Activated CD8-positive, alpha-beta memory T cell treated with anti-CD3 and anti-CD28 coated beads, Interleukin-2, amount 50 U/mL, for 24 hours (primary cell): ENCODE data around the gene IMMP2L.

ENCODE experiments used
- DNase-seq: peaks from one replicate; pipeline ENCODE4 v3.0.0-alpha.2; 2020; ENCODE audit errors: extremely low read depth

The IMMP2L gene

DNA sequence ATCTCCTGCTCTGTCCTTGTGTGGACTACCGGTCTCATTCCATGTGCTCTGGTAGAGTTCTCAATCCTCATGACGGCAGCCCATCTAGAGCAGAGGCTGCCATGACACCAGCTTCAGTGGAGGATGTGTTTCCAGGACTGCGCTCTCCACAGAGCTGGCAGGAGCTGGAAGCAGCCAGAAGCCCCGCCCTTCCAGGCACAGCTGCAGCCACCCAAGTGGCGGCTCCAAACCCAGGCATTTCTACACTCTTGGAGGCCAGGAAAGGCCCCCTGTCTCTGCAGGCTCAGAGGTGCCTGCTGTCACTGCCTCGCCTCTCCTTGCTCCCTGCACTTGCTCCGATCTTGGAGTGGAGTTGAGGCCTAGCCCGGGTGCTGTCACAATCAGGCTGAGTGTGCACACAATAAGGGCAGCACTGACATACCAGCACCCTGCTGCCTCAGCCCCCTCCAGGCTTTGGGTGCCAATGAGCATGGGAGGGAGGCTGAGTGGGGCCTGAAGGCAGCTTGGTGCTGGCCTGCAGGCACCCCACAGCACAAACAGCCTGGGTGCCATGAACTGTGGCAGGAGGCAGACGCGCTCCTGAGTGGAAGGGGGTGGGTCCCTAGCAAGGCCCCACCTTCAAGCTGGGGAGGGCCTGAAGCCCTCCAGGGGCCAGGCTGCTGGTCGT, 349.3 kb downstream of the IMMP2L start:
- DNase-seq: no peak

DNA sequence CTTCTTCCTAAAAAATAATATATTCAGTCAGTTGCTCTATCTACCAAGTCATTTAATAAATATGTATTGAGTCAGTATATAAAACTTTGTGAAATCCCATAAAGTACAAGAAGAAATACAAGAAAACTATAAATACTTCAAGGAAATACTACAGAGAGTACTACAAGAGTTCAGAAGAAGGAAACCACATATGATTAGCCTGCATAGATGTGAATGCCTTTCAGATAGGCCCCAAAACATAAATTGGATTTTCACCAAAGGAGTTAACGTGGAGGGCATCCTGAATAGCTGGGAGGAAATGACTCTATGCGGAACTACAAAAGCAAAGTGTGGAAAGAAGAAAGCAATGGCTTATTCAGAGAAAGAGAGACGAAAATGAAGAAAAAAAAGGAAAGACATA, 351.3 kb downstream of the IMMP2L start:
- no peak for DNase-seq

DNA sequence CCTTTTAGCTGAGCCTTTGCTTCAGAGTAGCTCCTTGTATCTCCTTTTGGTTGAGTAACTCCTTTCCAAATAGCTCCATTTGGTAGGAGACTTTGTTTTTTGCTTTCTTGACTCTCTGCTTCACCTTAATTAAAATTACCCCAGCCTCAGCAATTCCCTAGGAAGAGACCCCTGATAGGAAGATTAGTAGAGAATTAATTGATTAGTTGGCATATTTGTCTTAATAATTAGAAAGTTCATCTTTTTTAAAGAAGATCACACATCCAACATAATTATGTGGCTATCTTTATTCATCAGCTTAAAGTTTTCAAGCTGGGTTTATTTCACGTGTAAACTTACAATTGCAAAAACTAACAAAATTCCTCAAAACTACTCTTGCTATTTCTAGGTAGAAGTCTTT, 352.2 kb downstream of the IMMP2L start:
- no peak for DNase-seq

DNA sequence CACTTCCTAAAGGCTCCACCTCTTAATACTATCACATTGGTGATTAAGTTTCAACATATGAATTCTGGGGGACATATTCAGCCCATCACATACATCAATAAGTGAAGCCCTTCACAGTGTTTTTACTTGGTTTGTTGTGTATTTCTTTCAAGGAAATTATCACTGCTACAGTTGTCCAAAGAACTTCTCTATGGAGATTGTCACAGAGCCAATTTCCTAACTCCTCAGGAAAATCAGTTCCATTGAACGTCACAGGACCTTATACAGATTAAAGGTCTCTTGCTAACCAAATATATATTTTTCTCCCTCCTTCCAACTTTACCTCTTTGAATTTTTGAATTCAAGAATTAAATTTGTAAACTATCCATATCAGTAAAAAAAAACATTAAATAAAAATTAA, 357.0 kb downstream of the IMMP2L start:
- no peak for DNase-seq

DNA sequence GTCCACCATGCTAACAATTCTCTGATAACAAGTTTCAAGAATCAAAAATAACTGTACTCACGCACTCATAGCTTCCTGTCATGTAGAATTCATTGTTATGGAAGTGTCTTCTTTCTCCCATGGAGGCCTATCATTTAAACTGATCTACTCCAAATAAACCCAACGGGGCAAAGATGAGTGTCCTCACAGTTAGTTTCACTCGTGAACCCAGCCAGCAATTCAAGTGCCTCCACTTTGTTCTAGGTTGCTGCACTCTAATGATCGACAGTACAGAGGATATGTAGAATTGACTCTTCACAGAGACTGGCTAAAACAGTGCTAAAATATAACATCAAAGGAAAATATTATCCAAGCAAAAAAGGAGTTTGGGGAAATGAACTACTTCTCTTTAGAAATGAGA, 360.0 kb downstream of the IMMP2L start:
- no peak for DNase-seq

DNA sequence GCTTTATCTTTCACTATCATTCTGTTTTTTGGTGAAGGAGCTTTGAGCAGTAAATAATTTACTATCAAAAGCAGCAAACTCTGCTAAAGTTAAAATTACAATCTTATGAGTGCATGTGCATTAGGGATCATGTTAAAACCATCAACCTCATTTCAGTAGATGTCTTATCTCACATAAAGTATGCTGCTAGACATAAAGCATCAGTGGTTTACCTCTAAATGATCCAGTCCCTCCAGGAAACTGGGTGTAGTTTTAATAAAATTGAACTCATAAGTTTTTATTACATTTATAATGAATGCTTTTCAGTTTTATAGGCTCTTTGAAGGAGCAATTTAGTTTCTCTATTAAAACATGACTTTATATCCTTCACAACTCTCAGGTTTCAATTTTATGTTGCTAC, 362.6 kb downstream of the IMMP2L start:
- no peak for DNase-seq

DNA sequence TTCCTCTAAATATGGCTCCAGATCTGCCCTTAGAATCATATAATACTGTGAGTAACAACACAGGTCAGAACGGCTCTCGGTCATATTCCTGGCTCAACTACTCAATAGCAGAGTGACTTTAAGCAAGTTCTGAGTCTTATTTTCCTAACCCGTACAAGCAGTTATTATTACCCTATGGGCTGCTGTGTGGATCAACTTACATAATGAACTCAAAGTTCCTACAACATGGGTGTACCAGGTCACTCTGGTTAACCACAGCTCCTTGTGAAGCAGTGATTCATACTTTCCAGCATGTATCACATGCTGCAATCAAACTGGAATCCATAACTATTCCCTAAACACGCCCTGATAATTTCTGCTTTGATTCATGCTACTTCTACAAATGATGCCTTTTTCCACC, 364.0 kb downstream of the IMMP2L start:
- no peak for DNase-seq

DNA sequence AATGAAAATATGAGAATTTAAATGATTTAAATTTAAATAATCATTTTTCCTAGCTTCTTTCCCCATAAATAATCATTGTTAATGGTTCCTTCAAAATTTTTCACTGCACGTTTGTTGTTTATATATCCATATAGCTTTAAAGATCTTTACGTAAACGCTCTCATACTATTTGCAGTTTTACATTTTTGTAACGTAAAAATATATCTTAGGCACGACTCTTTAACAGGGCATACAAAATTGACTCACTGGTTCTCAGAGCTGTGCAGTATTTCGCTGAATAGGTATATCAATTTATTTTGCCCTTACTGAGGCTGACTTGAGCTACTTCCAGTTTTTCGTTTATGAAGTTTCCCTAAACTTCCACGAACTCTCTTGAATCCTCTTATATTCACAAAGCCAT, 365.6 kb downstream of the IMMP2L start:
- DNase-seq: no peak

DNA sequence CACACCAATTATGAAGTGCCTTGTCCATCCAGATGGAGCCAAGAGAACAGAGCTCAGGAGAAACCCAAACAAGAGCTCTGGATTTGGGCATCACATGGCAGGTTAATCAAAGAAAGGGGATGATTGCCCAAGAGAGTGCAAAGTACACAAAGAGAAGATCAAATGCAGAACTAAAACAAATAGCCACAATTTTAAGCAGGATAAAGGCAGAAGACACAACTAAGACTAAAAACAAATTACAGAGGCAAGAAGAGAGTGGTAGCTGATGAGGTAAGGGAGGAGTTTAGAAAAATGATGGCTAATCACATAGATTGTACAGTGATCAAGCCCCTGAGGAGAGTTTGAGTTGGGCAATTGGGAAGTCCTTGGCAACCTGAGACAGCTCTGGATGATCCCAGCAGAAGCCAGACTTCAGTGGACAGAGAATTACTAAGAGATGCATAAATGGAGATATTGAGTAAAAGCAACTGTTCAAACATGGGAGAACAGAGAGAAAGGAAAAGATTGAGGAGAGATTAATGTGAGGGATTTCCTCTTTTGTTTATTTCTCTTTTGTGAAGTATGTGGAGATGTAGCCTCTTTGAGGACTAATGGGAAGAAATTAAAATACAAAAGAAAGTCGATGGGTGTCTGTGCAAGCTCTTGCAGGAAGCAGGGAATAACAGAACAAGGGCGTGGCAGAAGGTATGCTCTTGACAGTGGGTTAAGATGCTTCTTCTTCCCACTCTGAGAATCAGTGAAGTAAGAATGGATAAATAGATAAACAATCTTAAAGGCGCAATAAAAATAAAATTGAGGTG, 369.5 kb downstream of the IMMP2L start:
- no peak for DNase-seq

DNA sequence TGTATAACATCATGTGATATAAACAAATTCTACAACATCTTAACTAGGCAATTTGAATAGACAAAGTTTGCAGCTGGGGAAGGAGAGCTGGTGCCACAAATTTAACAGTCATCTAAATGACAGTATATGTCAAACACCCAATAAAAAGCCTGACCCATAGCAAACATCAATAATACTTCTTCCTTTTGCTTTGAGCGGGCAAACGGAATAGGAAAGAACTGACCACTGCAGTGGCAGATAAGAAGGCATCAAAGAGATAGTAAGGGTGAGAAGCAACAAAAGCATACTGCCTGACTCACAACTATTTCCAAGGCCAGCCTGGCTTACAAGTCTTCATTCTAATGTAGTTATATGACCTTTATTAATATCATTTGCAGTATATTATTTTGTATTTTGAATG, 371.5 kb downstream of the IMMP2L start:
- no peak for DNase-seq

DNA sequence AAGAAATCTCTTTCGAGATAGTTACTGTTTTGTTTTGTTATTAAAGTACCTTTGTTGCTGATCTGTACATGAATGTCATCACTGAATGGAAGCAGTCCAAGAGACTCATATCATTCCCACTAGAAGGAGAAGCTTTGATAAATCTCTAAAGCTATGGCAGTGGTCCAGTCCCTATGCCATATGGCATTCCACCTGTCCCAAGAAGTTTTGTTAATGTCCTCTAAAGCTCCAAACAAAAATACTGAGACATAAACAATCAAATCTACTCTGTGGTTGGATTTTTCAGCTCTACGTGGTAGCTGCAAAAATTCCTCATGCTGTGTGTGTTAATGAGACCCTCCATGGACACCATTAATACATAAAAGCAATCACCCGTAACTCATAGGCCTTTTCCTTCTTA, 377.3 kb downstream of the IMMP2L start:
- no peak for DNase-seq

DNA sequence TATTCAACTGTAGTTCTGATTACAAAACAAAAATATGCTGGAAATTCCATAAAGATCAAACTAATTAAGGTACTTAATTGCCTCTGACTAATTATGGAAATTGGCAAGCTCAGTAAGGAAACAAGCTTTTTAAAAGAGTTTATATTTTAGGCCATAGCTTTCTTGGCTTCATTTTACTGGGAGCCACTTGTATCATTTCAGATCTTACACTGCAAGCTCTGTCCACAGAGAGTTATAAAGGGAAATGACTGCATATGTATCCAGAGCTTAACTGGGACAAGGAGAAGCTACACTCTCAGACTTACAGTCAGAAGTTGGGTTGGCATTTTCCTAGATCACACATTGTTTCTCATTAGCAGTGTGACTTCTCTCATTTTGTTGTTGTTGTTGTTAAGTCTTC, 379.0 kb downstream of the IMMP2L start:
- no peak for DNase-seq

DNA sequence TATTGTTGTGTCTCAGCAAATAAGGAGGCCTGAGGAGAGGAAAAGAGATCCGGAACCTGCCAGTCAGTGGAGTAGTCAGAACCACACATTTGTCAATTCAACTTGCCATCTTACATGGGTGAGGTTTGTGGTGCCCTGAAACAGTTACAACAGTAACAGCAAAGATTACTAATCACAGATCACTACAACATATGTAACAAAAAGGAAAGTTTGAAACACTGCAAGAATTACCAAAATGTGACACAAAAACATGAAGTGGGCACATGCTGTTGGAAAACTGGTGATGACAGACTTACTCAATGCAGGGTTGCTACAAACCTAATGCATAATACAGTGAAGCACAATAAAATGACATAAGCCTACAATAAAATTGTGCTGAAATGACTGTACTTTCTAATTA, 382.0 kb downstream of the IMMP2L start:
- no peak for DNase-seq

DNA sequence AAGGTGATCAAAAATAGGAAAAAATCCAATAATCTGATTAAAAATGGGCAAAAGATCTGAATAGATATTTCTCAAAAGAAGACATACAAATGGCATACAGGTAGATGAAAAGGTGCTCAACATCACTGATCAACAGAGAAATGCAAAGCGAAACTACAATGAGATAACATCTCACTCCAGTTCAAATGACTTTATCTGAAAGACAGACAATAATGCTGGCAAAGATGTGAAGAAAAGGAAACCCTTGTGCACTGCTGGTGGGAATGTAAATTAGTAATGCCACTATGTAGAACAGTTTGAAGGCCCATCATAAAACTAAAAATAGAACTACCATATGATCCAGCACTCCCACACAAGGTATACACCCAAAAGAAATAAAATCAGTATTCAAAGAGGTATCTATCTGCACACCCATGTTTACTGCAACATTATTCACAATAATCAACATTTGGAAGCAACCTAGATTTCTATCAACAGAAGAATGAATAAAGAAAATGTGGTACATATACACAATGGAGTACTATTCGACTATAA, 386.3 kb downstream of the IMMP2L start:
- DNase-seq: no peak

DNA sequence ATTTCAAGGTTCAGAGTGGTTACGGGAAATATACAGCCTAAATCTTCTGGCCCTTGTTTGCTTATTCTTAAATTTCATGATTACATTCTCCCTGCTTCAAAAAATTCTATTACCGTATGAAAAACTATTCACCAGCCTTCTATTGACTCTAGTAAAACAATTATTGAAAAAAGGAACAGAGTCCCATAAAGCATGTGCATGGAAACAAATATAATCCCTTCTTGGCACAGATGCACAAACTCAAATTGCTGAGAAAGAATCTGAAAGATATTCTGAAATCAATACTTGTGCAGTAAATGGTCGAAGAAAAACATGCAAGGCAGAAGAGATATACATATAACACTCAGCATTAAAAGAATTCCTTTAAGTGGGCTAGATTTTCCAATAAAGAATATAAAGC, 387.8 kb downstream of the IMMP2L start:
- DNase-seq: no peak

DNA sequence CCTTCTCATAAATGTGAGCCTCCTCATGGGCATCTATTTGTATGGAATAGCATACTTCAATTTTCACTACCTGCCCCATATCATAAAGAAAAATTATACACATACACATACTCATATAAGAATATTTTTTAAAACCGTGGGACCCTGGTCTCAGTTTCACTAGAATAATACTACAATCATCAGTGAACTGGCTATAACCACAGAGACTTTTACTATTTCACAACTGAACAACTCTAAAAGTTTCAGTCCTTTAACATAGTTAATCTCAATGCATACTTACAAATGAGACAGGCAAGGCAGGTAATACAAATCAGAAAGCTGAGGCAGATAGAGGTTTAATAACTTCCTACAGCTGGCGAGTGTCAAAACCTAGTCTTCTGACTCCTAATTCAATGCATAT, 388.3 kb downstream of the IMMP2L start:
- no peak for DNase-seq

DNA sequence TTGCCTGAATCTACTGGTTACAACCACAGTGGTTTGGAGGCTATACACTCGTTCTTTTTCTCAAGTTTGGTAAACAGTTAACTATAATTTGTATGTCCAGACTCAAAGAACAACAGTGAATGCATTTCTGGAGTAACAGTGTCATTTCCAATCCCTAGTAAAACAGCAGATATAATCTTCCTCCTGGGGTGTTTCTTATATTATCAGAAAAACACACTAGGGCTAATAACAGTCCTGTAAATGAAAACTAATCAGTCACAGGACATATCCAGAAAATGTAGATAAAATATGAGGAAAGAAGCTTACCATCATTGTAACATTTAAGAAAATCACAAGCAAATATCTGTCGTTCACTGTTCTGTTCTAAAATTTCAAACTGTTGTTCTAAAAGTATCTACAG, 388.8 kb downstream of the IMMP2L start:
- no peak for DNase-seq

DNA sequence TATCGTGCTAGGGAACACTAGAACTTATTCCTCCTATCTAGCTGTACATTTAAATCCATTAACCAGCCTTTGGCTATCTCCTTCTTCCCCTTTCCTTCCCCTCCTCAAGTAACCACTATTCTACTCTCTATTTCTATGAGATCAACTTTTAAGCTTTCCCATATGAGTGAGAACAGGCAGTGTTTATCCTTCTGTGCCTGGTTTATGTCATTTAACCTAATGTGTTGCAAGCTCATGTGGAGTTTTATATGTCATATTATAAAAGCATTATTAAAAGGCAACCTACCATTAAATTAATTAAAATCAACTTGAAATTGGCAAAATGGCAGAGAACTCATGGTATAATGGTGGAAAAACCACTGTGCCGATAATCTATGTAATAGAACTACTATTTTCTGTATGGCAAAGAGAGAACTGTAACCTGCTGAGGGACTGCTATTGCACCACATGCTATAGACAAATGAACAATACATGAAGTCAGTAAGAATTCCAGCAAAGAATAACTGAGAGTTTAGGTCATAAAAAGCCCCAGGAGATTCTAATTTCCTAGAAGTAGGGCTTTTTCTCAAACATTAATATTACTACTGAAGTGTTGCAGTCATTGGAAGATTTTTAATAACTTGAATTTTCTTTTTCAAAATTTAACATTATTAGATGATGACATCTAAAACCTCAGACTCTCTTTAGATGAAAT, 389.6 kb downstream of the IMMP2L start:
- no peak for DNase-seq

DNA sequence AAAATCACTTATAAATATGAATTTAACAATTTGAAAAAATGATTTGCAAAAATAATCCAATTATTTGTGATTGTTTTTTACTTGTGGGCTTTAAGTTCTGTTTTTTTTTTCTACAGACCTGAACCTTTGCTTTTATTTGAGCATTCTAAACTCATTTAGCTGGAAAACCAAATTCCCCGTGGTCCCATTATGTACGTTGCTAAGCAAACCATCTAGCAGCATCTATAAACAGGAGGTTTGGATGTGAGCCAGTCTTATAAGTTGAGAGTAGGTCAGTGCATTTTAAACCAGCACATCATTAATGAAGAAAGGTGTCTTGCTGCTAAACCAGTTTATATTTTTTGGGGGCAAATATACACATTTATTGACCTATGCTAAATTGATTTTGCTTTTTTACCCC, 394.1 kb downstream of the IMMP2L start:
- DNase-seq: no peak

DNA sequence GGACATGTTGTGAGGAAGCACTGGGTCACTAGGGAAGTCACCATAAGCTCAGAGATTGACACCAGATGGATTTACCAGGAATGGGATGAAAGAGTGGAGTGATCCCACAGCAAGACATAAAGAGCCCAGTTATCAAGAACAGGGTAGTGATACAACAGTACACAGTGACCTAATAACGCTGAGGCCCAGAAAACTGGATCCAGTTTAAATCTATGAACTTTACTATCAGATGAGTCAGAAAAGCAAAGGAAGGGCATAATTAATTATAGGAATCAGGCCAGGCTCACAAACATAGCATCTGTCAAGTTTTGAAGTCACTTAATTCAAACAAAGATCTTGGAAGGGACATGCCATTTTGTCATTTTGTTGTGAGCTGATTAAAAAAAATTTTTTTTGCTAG, 397.9 kb downstream of the IMMP2L start:
- no peak for DNase-seq

DNA sequence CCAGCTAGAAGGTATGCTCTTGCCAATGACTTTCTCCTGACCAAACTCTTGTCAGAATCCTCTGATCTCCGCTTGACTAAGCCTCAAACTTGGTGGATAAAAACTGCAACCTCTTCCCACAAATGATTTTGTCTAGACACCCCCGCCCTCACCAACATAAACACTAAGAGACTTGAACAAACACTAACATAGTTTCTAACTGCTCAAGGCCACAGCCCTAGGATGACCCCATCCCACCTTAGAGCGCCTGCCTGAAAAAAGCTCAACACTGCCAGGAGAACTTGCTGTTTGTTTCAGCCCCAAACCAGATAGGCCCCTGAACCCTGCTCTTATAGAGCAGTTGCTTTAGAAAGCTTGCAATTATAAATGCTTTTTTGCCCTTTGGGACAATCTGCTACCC, 399.6 kb downstream of the IMMP2L start:
- DNase-seq: no peak

DNA sequence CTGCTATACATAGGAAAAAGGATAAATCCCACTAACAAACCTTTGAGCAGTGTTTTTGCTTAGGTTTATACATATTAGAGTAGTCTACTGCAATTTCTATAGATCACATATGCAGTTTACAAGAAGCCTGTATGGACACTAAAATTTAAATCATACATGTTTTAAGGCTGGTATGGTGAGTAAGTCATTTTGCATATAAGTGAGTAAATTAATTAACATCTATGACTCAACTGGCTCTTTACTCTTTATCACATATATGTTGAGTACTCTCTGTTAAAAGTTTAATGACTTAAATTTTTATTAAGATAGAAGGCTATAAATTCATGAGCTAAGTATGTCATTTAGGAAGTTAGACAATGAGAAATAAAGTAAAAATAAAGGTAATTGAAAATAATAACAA, 402.0 kb downstream of the IMMP2L start:
- DNase-seq: no peak

DNA sequence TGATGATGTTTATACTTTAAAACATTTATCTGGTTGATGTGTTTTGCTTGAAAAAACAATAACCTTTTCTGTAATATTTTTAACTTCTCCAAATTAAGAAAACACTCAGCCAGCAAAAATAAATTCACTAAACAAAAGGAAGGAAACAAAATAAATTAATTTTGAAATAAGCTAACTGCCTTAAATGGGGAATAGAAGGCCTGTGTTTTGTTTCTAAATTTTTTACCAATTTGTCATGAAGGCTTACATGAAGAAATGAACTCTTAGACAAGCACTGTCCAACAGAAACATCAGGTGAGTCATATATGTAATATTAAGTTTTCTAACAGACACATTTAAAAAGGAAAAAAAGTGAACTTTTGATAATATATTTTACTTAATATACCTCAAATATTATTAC, 402.9 kb downstream of the IMMP2L start:
- no peak for DNase-seq
